Keratinocyte (primary cell): ENCODE data around the gene GLOD4. TPM values are rescaled to one million over a fixed set of nuclear protein-coding genes. Genes with fewer than 3 reads are reported as not detected.
"Not testable (repeated sequence)": the region's sequence is repeated elsewhere in the genome, so short reads cannot be mapped to it uniquely, and the experiment has no call there.

ENCODE experiments used
- DNase-seq: peaks from one replicate; pipeline ENCODE4 v3.0.0-alpha.2; 2011; ENCODE audit warnings: low read depth, missing footprints, low spot score
- FAIRE-seq: peaks from 2 replicates; lab custom pipeline; 2011; peaks lifted over from hg19 to GRCh38; lab: Jason Lieb, UNC
- H2AFZ ChIP-seq: 2 replicates; pipeline ENCODE4 v1.6.0; 2012; ENCODE audit warnings: low read length, control low read depth, inconsistent platforms; ENCODE audit not compliant: control insufficient read depth
- H3K27ac ChIP-seq: 2 replicates; pipeline ENCODE4 v1.5.1; 2011; ENCODE audit warnings: low read length; ENCODE audit not compliant: control insufficient read depth, insufficient read depth
- H3K27me3 ChIP-seq: 3 replicates; pipeline ENCODE4 v1.6.0; 2011; ENCODE audit warnings: low read length; ENCODE audit not compliant: control insufficient read depth, insufficient read depth; ENCODE audit errors: extremely low read depth
- H3K36me3 ChIP-seq, 2 experiments: 2 replicates in 1 of 2; 3 replicates in 1 of 2; pipeline ENCODE4 v1.5.1; 2011; ENCODE audit warnings: low read length in 2 of 2, mild to moderate bottlenecking in 1 of 2; ENCODE audit not compliant: control insufficient read depth in 2 of 2, insufficient read depth in 2 of 2; ENCODE audit errors: extremely low read depth in 1 of 2
- H3K4me1 ChIP-seq: 3 replicates; pipeline ENCODE4 v1.5.1; 2011; ENCODE audit warnings: low read length; ENCODE audit not compliant: control insufficient read depth, insufficient read depth; ENCODE audit errors: extremely low read depth
- H3K4me2 ChIP-seq: 3 replicates; pipeline ENCODE4 v1.6.0; 2011; ENCODE audit warnings: low read depth, low read length; ENCODE audit not compliant: control insufficient read depth, insufficient read depth; ENCODE audit errors: extremely low read depth
- H3K4me3 ChIP-seq, 3 experiments: fragments of 200-600 bp in 1 of 3; sonication (generic) in 1 of 3; 2 replicates in 2 of 3; 3 replicates in 1 of 3; pipeline ENCODE4 v1.5.1; 2011 to 2016; ENCODE audit warnings: low read length in 3 of 3, mild to moderate bottlenecking in 3 of 3, control low read depth in 2 of 3, inconsistent platforms in 1 of 3, low read depth in 1 of 3, mixed read lengths in 1 of 3, mixed run types in 1 of 3, moderate library complexity in 1 of 3; ENCODE audit not compliant: control insufficient read depth in 2 of 3, insufficient read depth in 2 of 3; ENCODE audit errors: extremely low read depth in 1 of 3
- H3K79me2 ChIP-seq: 2 replicates; pipeline ENCODE4 v1.6.0; 2012; ENCODE audit warnings: low read length; ENCODE audit not compliant: control insufficient read depth, insufficient read depth
- H3K9ac ChIP-seq: 3 replicates; pipeline ENCODE4 v1.6.0; 2011; ENCODE audit warnings: low read length; ENCODE audit not compliant: control insufficient read depth, insufficient read depth; ENCODE audit errors: extremely low read depth
- H3K9me1 ChIP-seq: 3 replicates; pipeline ENCODE4 v1.6.0; 2011; ENCODE audit warnings: low read length; ENCODE audit not compliant: control insufficient read depth, insufficient read depth; ENCODE audit errors: extremely low read depth
- H3K9me3 ChIP-seq: 2 replicates; pipeline ENCODE4 v1.5.1; 2012; ENCODE audit warnings: low read depth, low read length; ENCODE audit not compliant: control insufficient read depth
- H4K20me1 ChIP-seq: 3 replicates; pipeline ENCODE4 v1.6.0; 2011; ENCODE audit warnings: low read length; ENCODE audit not compliant: control insufficient read depth, insufficient read depth; ENCODE audit errors: extremely low read depth
- CTCF ChIP-seq, 3 experiments: IDR thresholded peaks in 1 of 3; conservative IDR thresholded peaks in 1 of 3; optimal IDR thresholded peaks in 1 of 3; 2 replicates in 2 of 3; 3 replicates in 1 of 3; pipeline versions ENCODE3 to v1.5.1; 2011; ENCODE audit warnings: low read length in 3 of 3, mild to moderate bottlenecking in 3 of 3, moderate library complexity in 2 of 3, control low read depth in 1 of 3, inconsistent platforms in 1 of 3; ENCODE audit not compliant: insufficient read depth in 2 of 3; ENCODE audit errors: extremely low read depth in 1 of 3
- EZH2 ChIP-seq: IDR thresholded peaks from one replicate; pipeline ENCODE4 v1.6.1; 2012; ENCODE audit warnings: inconsistent platforms, mild to moderate bottlenecking, low read length, moderate library complexity
- dilution Hi-C: fragments of 300-500 bp; cut with MboI; formaldehyde crosslinking; loops from one replicate; pipeline ENCODE4 v1.7.0; 2020; ENCODE audit warnings: low sequenced_read_pairs; ENCODE audit not compliant: extremely low pct_ligation_motif_present
- polyA plus RNA-seq, 5 experiments: library from polyadenylated mRNA; depleted of rRNA in 3 of 5; stranded (reverse) in 3 of 5; stranded (forward) in 1 of 5; unstranded in 1 of 5; fragments of >200 nt; gene quantifications; 1 replicate in 1 of 5; 2 replicates in 3 of 5; 3 replicates in 1 of 5; pipeline versions ENCODE4 v1.2.1 to v1.2.3, GENCODE V29; 2011 to 2012; ENCODE audit warnings: missing spikeins in 2 of 5, low read depth in 1 of 5, low replicate concordance in 1 of 5

The GLOD4 gene
- polyA plus RNA-seq, 1 donor (not counting 4 experiments of a cell fraction or from before 2014, with no cell fraction given): 71.9 TPM

GRCh38 chr17:748604-749003 lies 33.5 kb downstream of the GLOD4 start:
- H3K4me2 ChIP-seq, H3K4me3 ChIP-seq, FAIRE-seq, dilution Hi-C loops, H3K9ac ChIP-seq, DNase-seq, H3K27me3 ChIP-seq, H3K27ac ChIP-seq, H3K9me1 ChIP-seq, H3K9me3 ChIP-seq, H2AFZ ChIP-seq, H4K20me1 ChIP-seq: not testable (repeated sequence)
- peaks cover 27 to 38% of the 10 kb centered on the region in 2 experiments for H3K36me3 ChIP-seq
- peaks cover 80% of the 10 kb centered on the region for H3K79me2 ChIP-seq
- peaks cover 16% of the 10 kb centered on the region for H3K4me1 ChIP-seq

GRCh38 chr17:746783-747629 lies 35.1 kb downstream of the GLOD4 start:
- dilution Hi-C loops: no loop called here
- peaks cover 13% of the 10 kb centered on the region for H3K4me1 ChIP-seq
- no peaks in the 10 kb centered on the region for H3K27me3 ChIP-seq
- no peak overlapping the region for H3K4me3 ChIP-seq
- no peaks in the 10 kb centered on the region for H3K9me3 ChIP-seq
- H2AFZ ChIP-seq: no peak overlapping the region
- H3K4me2 ChIP-seq: no peak overlapping the region
- H3K27ac ChIP-seq: no peak overlapping the region
- H3K36me3 ChIP-seq: peaks cover 30 to 54% of the 10 kb centered on the region in 2 experiments
- peaks cover 92% of the 10 kb centered on the region for H3K79me2 ChIP-seq
- DNase-seq (no peak), FAIRE-seq (no peak)
- H3K9me1 ChIP-seq: no peaks in the 10 kb centered on the region
- H4K20me1 ChIP-seq: peaks cover 16% of the 10 kb centered on the region
- no peak overlapping the region for H3K9ac ChIP-seq
- TF ChIP-seq EZH2: no peak
- no peak for TF ChIP-seq CTCF (optimal IDR thresholded peaks at IDR 0.05 in 1 of 3, IDR thresholded peaks at IDR 0.05 in 1 of 3, conservative IDR thresholded peaks at IDR 0.05 in 1 of 3; ENCODE audit: extremely low read depth in 1 of 3, insufficient read depth in 2 of 3, low read length in 3 of 3)
